ENCODE results near the gene CD37.
A peak's percentile ranks its signal among the peaks of the same experiment; 100 is the strongest.
"Not testable (repeated sequence)": the region's sequence is repeated elsewhere in the genome, so short reads cannot be mapped to it uniquely, and the experiment has no call there.

CD37 gene, protein sequence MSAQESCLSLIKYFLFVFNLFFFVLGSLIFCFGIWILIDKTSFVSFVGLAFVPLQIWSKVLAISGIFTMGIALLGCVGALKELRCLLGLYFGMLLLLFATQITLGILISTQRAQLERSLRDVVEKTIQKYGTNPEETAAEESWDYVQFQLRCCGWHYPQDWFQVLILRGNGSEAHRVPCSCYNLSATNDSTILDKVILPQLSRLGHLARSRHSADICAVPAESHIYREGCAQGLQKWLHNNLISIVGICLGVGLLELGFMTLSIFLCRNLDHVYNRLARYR

DNA sequence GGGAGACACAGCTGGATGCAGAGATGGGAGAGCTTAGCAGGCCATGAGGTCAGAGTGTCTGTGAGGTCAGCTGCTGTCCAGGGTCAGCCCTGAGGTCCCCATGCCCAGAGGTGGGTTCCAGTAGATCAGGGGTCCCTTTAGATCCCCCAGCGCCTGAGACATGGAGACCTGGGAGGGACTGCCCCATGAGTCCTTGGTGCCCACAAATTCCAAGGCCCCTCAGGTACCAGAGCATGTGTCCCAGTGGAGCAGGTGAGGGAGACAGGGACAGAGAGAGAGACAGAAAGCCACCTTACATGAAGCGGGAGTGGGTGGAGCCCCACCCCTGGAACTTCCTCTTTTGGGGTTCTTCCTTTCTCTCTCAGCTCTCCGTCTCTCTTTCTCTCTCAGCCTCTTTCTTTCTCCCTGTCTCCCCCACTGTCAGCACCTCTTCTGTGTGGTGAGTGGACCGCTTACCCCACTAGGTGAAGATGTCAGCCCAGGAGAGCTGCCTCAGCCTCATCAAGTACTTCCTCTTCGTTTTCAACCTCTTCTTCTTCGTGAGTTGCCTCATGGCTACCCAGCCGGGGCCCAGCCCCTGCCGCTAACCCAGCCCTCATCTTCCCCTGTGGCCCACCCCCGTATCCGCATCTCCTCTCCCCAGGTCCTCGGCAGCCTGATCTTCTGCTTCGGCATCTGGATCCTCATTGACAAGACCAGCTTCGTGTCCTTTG, at the start of gene CD37:
Gene CD37, plus strand, starts transcription at position 336 of the 713 bp plus-strand sequence. Its CDS starts 135 bp downstream, at position 471.
- no peak for DNase-seq (ENCODE audit: low read depth, low spot score)

- no peak for DNase-seq (ENCODE audit: low read depth, low spot score)
Observed at GRCh38 chr19:49287141-49287770, 48.0 kb upstream of the CD37 start.

DNA sequence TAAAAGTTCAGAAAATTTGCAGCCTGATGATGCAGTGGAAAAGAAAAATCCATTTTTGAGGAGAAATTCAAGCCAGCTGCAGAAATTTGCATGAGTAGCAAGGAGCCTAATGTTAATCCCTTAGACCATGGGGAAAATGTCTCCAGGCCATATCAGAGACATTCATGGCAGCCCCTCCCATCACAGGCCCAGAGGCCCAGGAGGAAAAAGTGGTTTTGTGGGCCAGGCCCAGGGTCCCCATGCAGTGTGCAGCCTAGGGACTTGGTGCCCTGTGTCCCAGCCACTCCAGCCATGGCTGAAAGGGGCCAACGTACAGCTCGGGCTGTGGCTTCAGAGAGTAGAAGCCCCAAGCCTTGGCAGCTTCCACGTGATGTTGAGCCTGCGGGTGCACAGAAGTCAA, 47.0 kb upstream of the CD37 start:
- DNase-seq (ENCODE audit: low read depth, low spot score) = not testable (repeated sequence)

DNA sequence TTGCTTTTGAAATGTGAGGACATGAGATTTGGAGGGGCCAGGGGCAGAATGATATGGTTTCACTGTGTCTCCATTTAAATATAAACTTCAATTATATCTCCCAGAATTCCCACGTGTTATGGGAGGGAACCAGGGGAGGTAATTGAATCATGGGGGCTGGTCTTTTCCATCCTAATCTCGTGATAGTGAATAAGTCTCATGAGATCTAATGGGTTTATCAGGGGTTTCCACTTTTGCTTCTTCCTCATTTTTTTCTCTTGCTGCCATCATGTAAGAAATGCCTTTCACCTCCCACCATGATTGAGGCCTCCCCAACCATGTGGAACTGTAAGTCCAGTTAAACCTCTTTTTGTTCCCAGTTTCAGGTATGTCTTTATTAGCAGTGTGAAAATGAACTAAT, 45.9 kb upstream of the CD37 start:
- not testable (repeated sequence) for DNase-seq (ENCODE audit: low read depth, low spot score)

DNA sequence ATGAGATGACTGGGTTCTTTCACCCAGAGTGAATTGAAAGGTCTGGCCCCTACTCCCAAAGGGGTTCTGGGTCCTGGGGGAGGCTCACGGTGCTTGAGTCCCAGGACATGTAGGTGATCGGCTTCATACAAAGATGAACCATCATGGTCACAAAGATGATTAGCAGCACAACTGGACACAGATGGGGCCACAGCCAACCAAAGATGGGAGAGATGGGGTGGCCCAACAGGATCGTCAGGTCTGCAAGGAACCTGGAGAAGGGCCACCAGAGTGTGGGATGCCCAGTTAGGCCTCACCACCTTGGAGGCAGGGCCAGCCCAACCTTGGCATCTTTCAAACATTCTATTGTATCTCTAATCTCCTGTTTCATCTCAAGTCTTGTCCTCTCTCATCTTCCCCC, 44.7 kb upstream of the CD37 start:
- DNase-seq (ENCODE audit: low read depth, low spot score) = no peak

DNA sequence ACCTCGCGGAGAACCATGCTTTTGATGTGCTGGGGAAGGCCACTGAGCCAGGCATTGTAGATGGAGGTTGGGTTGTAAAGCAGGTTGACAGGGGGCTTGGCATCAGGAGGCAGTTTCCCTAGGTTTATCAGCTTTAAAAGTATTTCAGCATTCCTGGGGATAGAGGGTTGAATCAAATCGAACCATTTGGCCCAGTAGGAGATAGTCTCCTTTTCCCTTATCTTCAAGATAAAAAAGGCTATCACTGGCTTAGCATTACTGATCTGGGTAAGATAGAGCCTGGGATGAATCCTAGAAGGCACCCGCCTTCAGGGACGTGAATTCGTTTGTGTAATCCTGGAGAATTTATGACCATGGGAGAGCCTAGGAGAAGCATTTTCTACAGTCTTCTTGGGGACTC, 40.8 kb upstream of the CD37 start:
- no peak for DNase-seq (ENCODE audit: low read depth, low spot score)

GRCh38 chr19:49295208-49295880, 39.9 kb upstream of the CD37 start:
- DNase-seq (ENCODE audit: low read depth, low spot score) = no peak

- DNase-seq (ENCODE audit: low read depth, low spot score) = no peak
Observed at GRCh38 chr19:49297403-49297802, 37.8 kb upstream of the CD37 start.

GRCh38 chr19:49298653-49299052, 36.6 kb upstream of the CD37 start:
- DNase-seq (ENCODE audit: low read depth, low spot score) = not testable (repeated sequence)

DNA sequence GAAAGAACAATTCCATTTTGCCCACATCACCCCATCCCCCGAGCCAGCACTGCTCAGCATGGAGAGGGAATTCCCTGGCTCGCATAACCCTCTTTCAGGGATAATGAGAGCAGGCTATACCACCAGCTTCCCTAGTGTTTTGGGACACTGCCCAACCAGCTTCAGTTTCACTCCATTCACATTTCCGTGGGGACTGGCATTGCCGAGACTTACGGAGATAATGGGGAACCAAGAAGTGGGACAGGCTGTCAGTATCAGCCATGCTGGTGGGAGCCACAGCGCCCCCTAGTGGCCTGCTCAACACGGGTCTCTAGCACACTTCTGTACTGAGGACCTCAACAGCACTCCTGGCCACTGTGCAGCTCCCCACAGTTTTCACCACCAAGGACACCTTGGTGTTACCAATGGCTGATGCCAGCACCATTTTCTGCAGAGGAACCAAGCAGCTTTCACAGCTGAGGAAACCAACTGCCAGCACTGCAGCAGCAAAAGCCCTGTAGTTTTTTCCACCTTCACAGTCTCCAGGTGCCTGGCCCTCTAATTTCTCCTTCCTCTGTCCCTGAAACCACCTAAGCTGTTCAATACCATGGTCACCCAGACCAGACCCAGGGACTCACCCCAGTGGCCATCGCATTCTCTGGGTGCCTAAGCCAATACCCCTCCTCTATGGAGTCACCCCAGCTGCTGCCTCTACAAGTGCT, 33.9 kb upstream of the CD37 start:
- DNase-seq (ENCODE audit: low read depth, low spot score) = peak; percentile 67

- no peak for DNase-seq (ENCODE audit: low read depth, low spot score)
Observed at GRCh38 chr19:49301866-49302252, 33.3 kb upstream of the CD37 start.

DNA sequence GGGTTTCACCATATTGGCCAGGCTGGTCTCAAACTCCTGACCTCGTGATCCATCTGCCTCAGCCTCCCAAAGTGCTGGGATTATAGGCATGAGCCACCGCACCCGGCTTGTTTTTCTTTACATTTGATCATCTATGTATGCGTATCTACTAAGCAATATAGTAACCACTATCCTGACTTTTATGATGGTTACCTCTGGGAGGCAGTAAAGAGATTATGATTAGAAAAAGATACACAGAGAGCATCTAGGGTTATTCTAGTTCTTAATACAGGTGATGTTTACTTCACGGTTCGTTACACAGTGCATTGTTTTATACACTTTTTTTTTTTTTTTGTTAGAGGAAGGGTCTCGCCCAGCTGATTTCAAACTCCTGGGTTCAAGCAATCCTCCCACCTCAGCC, 28.5 kb upstream of the CD37 start:
- DNase-seq (ENCODE audit: low read depth, low spot score) = not testable (repeated sequence)

DNA sequence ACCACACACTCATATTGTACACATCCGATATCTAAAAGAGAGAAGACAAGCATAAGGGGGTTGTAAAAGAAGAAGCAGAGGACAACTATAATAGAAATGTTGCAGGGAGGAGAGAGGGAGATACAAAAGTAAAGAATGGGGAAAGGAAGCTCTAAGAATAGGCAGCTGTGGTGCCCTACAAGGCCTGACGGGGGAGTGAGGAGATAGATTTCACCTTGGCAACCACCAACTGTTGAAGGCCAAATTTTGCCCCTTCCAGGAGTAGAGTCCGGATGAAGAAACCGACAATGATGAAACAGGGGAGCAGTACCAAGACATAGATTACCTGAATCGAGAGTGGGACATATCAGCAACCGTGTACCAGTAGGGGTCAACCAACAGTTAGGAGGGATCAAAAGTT, 26.1 kb upstream of the CD37 start:
- no peak for DNase-seq (ENCODE audit: low read depth, low spot score)

GRCh38 chr19:49315111-49315510, 20.1 kb upstream of the CD37 start:
- peak; percentile 34 for DNase-seq (ENCODE audit: low read depth, low spot score)

- DNase-seq (ENCODE audit: low read depth, low spot score) = no peak
Observed at GRCh38 chr19:49316284-49316683, 18.9 kb upstream of the CD37 start.

DNA sequence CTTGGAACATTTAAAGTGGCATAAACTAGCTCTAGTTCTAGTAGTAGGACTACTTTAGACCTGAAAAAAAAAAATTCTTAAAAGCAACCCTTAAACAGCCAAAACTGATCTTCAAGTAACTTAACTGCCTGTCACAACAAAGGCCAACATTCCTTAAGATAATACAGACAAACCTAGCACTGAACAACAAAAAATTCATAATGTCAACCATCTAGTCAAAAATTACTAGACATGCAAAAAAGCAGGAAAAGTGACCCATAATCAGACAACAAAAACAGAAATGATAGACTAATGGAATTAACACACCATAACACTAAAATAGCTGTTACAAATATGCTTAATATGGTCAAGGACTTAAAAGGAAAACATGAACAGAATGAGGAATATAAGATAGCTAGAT, 16.9 kb upstream of the CD37 start:
- no peak for DNase-seq (ENCODE audit: low read depth, low spot score)

DNA sequence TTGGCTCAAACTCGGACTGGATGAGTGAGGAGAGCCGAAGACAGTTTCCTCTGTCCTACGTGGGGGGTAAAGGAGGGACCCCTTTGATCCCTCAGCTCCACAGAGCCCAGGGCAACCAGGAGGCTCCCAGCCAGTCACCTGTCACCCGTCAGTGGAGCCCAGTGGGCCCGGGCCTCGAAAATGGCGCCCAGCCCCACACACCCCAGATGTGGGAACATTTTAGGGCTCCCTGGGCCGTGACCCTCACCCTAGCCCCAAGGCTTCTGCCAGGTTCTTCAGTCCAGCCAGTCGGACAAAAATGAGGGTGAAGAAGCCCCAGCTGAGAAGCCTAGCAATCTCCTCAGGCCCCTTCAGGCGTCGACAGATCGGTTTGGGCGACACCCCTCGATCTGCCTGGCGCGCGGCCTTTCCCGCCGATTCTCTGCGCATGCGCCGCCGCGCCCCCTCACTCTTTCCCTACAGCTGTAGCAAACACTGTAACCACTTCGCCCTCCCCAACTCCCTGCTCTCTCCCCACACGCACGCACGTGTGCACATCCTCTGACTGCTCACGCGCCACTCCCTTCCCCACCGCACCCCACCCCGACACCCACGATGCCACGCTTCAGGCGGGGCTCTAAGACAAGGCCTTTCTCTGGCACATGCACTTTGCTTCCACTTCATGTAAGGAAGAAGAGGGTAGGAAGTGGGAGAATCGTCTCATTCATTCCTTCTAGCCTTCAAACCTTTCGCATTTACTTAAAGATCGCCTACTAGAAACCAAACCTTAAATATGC, 10.2 kb upstream of the CD37 start, which contains the start of gene SLC6A16:
Gene SLC6A16, minus strand, starts transcription at position 391 of the 776 bp plus-strand sequence. CDS start 13,844 bp downstream, outside the sequence.
- DNase-seq (ENCODE audit: low read depth, low spot score) = no peak

GRCh38 chr19:49325756-49326155, 9.4 kb upstream of the CD37 start:
- DNase-seq (ENCODE audit: low read depth, low spot score) = not testable (repeated sequence)

- DNase-seq (ENCODE audit: low read depth, low spot score) = no peak
Observed at GRCh38 chr19:49326165-49326704, 9.0 kb upstream of the CD37 start.

GRCh38 chr19:49327878-49328544, 7.2 kb upstream of the CD37 start:
- no peak for DNase-seq (ENCODE audit: low read depth, low spot score)
